A204.1 (cell line): ENCODE measurements around the gene PRSS57.
A peak's percentile ranks its signal among the peaks of the same experiment; 100 is the strongest.
"Not testable (repeated sequence)": the region's sequence is repeated elsewhere in the genome, so short reads cannot be mapped to it uniquely, and the experiment has no call there.

Experiments used
- FAIRE-seq: peaks from 2 replicates; lab custom pipeline; 2012; peaks lifted over from hg19 to GRCh38; lab: Jason Lieb, UNC

The PRSS57 gene

DNA sequence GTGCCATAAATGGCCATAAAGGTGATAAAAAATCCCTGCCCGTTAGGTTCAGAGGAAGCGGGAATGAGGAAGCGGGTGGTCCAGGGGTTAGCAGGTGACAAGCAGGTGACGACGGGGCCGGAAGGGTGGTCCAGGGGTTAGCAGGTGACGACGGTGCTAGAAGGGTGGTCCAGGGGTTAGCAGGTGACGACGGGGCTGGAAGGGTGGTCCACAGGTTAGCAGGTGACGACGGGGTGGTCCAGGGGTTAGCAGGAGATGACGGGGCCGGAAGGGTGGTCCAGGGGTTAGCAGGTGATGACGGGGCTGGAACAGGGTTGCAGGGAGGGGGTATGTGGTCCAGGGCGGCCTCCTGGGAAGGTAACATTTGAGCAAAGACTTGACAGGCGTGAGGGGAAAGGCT, 6.3 kb downstream of the PRSS57 start:
- FAIRE-seq, result no peak

DNA sequence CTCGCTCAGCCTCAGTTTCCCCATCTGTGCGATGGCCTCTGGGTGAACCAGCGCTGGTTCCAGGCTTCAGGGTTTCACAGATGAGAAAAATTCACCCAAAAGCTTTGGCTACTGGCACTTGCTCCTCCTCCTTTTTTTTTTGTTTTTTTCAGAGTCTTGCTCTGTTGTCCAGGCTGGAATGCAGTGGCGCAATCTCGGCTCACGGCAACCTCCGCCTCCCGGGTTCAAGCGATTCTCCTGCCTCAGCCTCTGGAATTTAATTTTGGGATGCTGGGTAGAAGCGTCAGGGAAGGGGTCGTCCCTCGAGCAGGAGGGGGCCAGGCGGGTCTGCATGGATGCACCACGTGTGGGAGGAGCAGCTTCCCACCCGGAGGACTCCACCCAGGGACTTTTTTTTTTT, 7.0 kb downstream of the PRSS57 start:
- FAIRE-seq, result no peak

DNA sequence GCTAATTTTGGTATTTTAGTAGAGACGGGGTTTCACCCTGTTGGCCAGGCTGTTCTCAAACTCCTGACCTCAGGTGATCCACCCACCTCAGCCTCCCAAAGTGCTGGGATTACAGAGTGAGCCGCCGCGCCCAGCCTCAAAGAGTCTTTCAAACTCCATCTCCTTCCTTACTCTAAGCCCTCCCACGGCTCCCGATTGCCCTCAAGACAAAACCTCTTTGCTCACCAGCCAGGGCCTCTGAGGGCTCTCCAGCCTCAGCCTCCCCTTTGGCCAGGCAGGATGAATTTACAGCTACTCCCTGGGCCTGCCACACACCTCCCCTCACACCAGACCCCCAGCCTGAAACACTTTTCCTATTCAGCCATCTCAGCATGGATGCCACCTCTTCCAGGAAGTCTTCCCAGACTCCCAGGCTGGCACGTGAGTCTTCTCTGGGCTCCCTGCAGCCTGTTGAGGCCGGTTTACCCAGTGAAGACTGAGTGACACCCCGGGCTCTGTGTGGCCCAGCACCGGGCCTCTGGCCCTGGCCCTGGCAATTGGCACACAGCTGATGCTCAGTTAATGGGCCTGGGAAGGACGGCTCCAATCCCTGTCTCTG, 7.6 kb downstream of the PRSS57 start:
- FAIRE-seq, result no peak

DNA sequence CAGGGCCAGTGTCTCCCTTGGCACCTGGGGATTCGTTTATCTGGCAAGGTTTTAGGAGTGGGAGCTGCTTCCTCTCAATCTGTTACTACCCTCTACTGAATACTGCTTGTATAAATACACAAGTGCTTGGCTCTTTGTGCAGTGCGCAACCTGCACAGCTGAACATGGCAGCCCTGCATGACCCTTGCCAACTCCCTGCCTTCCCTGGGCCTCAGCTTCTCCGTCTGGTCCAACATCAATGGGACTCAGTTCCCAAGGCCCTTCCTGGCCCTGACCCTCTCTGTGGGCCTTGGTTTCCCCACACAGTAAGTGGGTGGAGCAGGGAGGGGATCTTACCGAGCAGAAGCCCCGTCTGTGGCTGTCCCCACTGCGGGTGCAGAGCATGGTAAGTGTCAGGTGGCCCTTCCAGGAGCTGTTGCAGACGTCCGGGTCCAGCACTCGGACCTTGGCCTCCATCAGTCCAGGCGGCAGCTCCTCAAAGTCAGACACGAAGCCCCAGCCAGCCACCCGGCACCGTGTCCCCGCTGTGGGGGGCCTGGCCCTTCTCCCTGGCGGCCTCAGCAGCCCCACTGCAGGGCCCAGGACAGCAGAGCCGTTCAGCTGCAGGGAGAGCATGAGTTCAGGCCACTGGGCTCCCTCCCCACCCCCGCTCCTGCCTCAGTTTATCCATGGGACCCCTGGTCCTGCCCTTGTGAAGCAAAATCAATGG, 8.5 kb downstream of the PRSS57 start:
- no peak for FAIRE-seq

DNA sequence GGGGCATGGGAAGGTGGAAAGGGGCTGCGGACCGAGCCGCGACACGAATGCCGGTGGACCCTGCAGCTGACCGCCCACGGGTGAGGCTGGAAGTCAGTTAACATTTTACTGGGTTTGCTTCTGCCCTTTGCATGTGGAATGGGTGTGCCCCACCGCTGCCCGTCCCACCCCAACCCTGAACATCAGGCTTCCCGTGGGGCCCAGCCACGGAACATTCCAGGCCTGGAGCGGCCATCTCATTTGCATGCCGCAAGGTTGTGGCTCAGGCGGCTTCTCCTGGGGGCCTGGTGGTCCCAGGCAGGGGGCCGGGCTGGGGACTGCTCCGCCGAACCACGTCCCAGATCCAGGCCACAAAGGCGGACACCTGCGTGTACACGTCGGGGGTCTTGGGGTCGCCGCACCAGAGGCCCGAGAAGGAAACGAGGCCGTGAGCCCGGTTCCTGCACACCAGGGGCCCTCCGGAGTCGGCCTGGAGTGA, 9.8 kb downstream of the PRSS57 start:
- no peak for FAIRE-seq

DNA sequence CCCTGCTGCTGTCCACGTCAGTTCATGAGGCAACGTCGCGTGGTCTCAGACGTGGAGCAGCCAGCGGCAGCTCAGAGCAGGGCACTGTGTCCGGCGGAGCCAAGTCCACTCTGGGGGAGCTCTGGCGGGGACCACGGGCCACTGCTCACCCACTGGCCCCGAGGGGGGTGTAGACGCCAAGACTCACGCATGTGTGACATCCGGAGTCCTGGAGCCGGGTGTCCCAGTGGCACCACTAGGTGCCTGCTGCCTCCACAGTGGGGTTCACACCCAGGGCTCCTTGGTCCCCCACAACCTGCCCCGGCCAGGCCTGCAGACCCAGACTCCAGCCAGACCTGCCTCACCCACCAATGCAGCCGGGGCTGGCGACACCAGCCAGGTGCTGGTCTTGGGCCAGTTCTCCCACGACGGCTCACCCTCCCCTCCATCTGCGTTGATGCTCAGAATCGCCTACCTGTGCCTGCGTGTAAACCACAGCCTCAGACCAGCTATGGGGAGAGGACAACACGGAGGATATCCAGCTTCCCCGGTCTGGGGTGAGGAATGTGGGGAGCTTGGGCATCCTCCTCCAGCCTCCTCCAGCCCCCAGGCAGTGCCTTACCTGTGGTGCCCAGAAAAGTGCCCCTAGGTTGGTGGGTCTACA, 12.5 kb downstream of the PRSS57 start:
- FAIRE-seq, result no peak

DNA sequence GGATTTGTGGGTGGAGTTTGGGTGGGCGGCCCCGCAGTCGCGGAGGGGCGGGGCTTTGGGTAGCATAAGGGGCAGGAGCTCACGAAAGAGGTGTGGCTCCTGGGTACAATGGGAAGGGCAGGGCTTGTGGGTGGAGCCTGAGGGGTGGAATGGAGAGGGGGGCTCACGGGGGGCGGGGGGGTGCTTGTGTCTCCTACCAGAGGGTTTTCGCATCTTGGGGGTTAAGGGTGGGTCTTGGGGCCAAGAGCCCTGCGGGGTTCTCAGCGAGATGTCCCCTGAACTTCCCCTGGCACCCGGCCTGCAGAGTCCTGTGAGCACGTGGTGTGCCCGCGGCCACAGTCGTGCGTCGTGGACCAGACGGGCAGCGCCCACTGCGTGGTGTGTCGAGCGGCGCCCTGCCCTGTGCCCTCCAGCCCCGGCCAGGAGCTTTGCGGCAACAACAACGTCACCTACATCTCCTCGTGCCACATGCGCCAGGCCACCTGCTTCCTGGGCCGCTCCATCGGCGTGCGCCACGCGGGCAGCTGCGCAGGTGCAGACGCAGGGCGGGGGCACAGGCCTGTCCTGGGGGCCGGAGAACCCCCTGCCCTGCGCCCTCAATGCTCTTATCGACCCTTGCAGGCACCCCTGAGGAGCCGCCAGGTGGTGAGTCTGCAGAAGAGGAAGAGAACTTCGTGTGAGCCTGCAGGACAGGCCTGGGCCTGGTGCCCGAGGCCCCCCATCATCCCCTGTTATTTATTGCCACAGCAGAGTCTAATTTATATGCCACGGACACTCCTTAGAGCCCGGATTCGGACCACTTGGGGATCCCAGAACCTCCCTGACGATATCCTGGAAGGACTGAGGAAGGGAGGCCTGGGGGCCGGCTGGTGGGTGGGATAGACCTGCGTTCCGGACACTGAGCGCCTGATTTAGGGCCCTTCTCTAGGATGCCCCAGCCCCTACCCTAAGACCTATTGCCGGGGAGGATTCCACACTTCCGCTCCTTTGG, 13.9 kb downstream of the PRSS57 start:
- FAIRE-seq, result peak; percentile 11

DNA sequence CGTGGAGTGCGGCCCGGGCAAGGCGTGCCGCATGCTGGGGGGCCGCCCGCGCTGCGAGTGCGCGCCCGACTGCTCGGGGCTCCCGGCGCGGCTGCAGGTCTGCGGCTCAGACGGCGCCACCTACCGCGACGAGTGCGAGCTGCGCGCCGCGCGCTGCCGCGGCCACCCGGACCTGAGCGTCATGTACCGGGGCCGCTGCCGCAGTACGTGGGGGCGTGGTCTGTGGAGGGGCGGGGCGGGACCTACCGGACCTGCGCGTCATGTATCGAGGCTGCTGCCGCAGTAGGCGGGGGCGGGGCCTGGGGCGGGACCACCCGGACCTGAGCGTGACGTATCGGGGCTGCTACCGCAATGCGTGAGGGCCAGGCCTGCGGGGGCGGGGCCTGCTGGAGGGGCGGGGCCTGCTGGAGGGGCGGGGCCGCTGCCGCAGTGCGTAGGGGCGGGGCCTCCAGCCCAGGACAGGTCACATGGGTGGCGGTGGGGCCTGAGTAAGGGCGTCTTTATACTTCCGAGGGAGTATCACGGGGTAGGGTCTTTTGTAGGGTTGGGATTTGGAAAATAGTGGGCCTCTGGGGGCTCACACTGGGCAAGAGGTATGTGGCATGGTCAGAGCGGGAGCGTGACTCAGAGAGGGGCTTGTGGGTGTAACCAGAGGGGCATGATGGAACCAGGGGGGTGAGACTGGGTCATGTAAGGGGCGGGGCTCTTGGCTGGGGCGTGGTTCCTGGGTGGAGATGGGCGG, 14.8 kb downstream of the PRSS57 start:
- FAIRE-seq, result no peak

DNA sequence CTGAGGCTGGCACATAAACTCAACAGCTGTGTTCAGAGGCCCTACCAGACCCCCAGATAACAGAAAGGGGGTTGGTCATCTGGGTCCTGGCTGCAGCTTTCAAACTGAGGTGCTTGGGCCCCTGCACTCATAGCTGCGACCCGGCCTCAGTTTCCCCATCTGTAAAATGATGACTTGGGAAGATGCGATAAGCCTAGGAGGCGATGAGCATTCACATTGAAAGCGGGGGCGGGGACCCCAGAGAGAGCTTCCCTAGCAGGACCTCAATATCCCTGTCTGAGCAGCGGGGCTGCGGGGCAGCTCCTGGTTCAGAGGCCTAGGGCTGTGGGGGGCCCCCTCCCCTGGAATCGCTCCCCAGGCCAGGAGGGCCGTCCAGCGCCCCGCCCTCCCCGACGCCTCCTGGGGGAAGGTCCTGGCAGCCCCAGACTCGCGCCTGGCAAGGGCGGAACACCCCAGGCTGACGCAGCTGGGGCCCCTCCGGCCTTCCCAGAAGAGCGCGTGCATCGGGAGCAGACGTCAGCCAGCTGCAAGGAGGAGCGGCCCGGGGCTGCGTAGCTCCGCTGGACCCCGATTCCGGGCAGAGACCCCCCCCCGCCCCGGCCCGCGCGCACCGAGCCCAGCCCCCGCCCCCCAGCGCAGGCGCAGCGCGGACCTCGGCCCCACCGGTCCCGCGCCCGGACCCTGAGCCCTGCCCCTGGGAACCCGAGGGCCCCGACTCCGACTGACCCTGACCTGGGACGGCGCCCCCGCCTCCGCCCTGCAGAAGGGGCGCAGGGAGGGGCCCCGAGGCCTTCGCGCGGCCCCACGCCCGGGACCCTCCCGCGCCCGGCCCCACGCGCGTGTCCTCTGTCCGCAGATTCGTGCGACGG, 15.6 kb downstream of the PRSS57 start:
- no peak for FAIRE-seq

DNA sequence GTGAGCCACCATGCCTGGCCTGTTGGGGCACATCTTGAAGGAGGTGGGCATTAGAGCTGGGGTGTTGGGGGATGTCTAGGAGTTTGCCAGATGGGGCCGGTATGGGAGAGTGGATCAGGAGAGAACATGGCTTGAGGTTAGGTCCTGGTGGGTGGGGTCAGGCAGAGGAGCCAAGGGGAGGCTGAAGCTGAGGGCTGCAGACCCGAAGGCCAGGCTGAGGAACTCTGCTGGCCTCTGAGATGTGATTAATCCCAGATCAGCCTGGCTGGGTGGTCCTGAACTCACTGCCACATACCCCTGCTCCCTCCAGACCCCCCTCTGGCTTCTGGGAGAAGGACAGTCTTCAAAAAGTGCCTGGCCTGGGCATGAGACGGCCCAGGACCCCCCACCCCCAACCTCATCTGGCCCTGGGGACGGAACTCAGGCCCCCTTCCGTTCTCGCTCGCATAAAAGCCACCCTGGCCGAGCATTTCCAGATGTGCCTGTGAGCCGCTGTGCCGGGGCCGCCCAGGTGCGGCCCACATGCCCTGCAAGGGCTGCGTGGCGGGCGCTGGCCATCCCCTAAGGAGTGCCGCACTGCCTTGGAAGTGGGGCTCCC, 16.4 kb downstream of the PRSS57 start:
- FAIRE-seq, result no peak

DNA sequence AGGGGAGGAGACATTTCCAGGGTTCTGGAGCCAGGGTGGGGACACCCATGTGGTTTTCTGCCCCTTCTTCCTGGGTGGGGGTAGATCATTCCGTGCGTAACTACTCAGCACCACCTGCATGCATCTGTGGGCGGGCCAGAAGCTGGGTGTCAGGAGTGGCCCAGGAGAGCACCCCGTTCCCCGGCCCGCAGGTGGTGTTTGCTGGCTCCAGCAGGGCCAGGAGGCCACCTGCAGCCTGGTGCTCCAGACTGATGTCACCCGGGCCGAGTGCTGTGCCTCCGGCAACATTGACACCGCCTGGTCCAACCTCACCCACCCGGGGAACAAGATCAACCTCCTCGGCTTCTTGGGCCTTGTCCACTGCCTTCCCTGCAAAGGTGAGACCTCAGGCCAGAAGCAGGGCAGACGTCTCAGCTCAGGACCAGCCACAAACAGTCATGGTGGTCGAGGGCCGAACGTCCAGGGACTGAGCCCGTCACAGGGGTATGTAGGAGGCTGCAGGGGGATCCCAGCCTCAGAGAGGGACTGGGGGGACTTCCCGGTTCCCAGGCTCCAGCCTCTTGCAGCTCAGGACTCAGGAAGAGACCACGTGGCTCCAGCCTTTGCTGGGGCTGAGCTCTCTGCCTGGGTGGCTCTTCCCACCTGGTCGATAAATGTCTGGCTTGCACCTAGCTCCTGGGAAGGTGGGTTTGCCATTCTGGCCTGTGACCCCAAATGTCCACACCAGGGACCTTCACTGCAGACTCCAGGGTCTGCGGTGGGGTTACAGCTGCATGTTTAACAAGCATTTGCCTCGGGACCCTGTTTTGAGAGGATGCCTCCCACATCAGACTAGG, 17.4 kb downstream of the PRSS57 start:
- FAIRE-seq, result no peak

DNA sequence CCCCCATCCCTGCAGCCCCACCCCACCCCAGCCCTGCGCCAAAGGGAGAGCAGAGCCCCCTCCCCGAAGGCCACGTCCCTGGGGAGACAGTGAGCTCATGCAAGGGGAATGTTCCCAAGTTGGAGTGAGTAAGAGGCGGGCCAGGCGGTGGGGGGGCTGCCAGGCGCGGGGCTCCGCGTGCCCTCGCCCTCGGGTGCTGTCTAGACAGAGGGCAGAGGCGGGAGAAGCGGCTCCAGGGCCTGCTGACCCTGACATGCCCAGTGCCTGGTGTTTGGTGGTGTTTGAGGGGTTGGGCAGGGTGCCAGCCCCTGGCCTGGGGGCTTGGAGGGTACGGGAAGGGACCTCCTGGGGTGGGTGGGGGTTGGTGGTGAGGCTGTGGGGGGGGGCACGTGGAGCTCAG, 18.1 kb downstream of the PRSS57 start:
- FAIRE-seq, result no peak

DNA sequence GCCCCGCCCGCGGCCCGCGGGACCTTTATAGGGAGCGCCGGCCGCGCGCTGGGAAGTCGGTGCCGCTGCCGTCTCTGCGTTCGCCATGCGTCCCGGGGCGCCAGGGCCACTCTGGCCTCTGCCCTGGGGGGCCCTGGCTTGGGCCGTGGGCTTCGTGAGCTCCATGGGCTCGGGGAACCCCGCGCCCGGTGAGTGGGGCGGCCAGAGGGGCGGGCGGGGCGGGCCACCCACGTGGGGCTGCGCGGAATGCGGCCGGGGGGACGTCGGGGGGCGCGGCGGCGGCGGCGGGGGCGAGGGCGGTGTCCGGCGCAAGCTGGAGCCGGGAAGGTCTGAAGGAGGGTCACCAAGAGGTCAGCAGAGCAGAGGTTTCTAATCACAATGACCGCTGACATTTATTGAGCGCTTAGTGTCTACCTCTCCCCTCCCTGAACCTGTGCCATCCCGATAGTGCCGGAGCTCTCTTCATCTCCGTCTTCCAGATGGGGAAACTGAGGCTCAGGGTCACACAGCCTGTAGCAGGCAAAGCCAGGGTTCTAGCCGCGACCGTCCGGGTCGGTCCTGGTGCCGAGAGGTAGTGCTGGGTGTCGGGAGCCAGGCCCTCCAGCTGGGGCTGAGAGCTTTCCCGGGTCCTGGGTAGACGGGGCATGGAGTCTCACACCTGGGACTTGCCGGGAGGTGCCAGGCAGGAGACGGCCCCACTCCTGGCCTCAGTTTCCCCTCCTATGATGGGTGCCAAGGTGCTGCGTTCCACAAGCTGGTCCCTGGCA, 18.7 kb downstream of the PRSS57 start, which contains the start of gene FSTL3:
Gene FSTL3, plus strand, starts transcription at position 54 of the 767 bp plus-strand sequence. Its CDS starts 32 bp downstream, at position 86.
- no peak for FAIRE-seq

DNA sequence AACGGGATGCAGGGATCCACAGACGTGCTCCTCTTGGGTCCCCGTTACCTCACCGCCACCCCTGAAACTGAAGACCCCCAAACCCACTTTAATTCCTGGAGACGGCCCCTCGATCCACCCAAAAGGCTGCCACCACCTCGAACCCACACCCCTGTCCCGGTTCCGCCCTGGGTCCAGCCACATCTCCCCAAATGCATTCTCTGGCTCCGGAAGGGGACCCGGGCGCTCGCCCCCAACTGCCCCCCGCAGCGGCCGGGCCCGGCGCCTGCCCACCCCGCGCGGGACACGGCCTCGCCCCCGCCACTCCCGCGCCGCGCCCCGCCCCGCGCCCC, 19.3 kb downstream of the PRSS57 start:
- FAIRE-seq, result no peak

DNA sequence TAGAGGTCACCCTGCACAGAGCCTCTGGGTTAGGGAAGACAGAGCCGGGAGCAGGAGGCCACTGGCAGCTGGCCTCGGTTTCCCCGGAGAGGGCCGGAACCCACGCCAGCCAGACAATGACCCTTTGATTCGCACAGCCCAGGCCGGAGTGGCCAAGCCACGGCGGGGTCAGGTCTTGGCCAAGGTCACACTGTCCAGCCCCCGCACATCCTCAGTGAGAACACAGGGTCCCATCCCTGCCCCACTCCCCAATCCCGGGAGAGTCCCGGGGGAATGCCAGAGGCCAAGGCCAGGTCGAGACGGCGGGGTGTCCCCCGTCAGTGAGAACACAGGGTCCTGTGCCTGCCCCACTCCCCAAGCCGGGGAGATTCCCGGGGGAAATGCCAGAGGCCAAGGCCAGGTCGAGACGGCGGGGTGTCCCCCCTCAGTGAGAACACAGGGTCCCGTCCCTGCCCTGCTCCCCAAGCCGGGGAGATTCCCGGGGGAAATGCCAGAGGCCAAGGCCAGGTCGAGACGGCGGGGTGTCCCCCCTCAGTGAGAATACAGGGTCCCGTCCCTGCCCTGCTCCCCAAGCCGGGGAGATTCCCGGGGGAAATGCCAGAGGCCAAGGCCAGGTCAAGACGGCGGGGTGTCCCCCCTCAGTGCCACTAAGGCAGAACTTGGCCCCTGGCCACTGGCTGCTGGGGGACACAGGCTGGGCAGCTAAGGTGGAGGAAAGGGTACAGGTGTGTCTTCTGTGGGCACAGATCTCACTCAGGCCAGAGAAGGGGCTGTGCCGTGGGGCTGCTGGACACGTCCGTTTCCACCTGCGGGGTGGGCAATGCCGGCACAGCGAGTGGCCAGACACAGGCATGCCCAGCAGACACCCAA, 20.7 kb downstream of the PRSS57 start:
- no peak for FAIRE-seq

DNA sequence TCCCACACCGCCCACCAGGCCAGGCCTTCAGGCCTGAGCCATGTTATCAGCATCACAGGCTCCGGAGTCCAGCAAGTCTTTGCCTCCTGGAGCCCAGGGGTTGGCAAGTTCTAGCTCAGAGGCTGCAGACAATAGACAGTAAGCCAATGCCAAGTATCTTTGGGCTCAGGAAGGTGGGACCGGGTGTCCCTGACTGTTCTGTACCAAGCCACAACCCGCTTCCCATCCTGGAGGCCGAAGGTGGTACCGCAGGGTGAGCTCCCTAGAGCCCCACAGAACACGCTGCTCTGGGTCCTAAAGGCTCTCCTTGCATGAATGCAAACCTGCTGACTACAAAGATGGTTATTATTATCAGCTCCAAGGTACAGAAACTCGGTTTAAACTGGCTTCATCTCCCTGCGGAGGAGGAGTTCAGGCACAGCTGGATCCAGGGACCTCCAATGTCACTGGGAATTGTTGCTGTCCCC, 24.6 kb downstream of the PRSS57 start:
- no peak for FAIRE-seq

DNA sequence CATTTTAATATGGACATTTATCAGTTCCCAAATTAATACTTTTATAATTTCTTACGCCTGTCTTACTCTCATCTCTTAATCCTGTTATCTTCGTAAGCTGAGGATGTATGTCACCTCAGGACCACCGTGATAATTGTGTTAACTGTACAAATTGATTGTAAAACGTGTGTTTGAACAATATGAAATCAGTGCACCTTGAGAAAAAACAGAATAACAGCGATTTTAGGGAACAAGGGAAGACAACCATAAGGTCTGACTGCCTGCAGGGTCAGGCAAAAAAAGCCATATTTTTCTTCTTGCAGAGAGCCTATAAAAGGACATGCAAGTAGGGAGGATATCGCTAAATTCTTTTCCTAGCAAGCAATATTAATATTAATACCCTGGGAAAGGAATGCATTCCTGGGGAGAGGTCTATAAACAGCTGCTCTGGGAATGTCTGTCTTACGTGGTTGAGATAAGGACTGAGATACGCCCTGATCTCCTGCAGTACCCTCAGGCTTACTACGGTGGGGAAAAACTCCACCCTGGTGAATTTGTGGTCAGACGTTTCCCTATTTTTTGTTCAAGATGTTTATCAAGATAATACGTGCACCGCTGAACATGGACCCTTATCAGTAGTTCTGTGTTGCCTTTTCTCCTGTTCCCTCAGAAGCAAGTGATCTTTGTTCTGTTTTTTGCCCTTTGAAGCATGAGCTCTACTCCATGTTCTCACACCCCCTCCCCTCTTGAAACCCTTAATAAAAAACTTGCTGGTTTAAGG, 26.4 kb downstream of the PRSS57 start:
- not testable (repeated sequence) for FAIRE-seq
